Activated T-helper 1 cell treated with Interleukin-2 at 50 U/mL for 16 hours (primary cell): Measurements from ENCODE around the gene UFSP2.
"Not testable (repeated sequence)": the region's sequence is repeated elsewhere in the genome, so short reads cannot be mapped to it uniquely, and the experiment has no call there.

Source experiments
- DNase-seq: peaks from one replicate; pipeline ENCODE4 v3.0.0-alpha.2; 2020; ENCODE audit warnings: low read depth

The UFSP2 gene

DNA sequence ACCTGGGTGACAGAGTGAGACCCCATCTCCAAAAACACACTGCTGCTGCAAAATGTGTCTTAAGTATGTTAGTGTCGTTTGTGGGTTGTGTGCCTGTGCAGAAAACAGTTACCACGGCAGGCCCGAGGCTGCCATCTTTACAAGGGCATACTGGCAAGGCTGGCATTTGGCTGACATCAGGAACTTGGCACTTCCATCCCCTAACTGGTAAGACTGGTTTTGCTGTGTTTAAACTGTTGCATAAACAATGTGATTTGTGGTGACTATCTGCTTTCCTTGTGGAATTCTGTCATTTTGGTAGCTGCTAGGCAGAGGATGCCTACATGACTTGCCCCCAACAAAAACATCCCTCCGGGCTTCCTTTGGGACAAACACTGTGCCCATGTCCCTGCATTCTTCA, 42.3 kb downstream of the UFSP2 start:
- no peak for DNase-seq

DNA sequence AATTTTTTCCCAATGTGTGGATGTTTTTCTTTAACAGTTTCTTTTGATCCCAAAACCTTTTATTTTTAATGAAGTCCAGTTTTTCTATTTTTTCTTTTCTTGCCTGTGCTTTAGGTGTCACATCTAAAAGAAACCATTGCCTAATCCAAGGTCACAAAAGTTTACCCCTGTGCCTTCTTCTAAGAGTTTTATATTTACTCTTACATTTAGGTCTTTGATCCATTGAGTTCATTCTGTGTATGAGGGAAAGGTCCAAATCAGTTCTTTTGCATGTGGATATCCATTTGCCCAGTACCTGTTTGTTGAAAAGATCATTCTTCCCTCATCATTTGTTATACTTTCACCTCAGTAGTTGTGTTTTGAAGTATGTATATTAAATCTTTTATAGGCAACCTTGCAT, 43.0 kb downstream of the UFSP2 start:
- no peak for DNase-seq

DNA sequence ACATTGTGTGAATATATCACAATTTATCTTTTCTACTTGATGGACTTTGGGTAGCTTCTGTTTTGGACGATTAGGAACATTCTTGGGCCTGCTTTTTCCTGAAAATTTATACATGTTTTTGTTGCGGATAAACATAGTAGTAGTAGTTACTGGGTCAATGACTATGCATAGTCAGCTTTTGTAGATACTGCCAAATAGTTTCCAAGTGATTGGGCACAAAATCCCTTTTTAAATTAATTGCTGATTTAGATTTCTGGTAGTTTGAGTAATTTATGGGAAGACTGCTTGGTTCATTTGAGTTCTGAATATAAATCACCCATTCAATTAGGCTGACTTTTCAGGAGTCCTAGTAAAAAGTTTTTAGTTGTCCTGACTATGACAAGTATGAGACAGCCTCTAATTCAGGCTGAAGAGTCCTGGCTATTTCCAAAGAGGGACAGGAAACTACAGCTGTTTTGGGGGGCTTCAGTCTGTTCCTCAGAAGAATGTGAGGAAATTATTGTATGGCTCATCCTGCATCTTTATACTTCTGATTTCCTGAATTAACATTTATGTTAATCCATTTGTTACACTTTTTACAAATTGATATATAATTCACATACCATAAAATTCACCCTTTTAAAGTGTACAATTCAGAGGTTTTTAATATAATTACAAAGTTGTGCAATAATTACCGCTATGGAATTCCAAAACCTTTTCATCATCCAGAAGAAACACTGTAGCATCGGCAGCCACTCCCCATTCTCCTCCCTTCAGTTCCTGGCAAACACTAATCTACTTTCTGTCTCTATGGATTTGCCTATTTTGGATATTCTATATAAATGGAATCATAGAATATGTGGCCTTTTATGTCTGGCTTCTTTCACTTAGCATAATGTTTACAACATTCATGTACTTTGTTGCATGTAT, 44.2 kb downstream of the UFSP2 start:
- DNase-seq = no peak

DNA sequence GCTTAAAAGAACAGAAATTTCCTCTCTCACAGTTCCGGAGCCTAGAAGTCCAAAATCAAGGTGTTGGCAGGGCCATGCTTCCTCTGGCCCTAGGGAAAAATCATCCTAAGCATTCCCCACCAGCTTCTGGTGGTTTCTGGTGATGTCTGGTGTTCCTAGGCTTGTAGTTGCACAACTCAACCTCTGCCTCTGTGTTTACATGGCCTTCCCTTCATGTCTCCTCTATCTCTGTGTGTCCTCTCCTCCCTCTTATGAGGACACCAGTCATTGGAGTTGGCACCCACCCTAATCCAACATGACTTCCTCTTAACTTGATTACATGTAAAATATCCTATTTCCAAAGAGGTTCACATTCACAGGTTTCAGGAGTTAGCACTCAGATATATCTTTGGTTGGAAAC, 45.4 kb downstream of the UFSP2 start:
- no peak for DNase-seq

DNA sequence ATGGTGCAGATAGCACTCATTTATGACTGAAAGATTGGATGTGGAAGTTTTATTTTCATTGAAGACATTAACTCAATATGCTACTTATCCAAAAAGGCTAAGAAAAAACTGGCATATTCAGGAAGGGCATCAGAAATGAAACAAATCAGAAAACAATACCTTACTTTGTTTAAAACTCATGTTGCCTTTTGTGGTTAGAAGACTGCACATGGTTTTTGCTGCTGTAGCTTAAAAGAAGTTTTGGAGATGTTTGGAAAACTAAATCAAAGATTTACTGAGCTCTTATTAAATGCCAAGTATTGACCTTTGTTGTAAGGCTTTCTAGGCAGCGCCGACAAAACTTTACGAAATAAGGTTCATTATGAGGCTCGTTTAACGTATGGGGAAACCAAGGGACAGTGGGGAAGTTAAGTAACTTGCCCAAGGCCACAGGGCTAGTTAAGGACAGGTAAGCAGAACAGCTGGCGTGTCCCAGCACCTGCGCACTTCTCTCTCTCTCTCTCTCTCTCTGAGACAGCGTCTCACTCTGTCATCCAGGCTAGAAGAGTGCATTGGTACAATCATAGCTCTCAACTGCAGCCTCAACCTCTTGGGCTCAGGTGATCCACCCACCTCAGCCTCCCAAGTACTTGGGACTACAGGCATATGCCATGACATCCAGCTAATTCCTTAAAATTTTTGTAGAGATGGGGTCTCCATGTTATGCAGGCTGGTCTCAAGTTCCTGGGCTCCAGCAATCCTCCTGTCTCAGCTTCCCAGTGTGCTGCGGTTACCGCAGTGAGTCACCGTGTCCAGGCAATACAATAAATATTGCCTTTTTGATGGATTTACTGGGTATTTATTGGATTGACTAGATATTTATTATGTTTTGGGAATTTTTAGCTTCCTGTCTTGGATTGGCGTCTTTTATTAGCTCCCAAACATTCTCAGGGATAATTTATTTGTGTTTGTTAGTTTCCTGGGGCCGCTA, 46.2 kb downstream of the UFSP2 start:
- DNase-seq = no peak

DNA sequence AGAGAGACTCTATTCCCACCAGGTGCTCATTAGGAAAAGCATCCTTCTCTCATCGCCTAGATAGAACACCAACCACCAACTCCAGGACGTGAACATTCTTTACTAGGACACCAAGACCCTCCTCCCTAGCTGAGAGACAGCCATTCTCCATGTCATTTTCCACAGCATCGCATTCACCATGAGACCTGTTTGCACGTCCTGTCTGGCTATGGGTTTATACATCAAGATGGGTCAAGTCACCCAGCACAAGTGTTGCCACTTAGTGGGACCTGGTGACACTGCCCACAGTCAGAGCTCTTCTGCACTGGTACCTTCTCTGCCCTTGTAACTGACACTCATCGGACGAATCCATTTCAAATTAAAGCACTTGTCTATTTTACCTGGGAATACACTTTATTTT, 47.5 kb downstream of the UFSP2 start:
- DNase-seq = no peak

DNA sequence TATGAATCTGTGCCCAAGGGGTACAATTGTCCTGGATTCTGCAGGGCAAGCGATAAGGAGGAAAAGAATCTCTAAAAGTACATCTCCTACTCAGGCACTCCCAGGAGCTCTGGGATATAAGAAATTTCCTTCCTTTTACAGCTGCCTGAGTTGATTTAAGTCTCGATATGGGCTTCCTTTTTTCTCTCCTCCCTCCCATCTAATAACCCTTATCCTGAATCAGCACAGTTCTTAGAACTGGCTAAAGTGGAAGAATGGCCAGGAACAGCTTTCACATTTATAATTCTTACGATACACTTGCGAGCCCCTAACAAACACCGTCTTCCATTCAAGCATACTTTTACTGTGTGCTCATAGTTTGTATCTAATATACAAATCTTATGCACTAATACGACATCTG, 51.2 kb downstream of the UFSP2 start:
- DNase-seq = no peak

DNA sequence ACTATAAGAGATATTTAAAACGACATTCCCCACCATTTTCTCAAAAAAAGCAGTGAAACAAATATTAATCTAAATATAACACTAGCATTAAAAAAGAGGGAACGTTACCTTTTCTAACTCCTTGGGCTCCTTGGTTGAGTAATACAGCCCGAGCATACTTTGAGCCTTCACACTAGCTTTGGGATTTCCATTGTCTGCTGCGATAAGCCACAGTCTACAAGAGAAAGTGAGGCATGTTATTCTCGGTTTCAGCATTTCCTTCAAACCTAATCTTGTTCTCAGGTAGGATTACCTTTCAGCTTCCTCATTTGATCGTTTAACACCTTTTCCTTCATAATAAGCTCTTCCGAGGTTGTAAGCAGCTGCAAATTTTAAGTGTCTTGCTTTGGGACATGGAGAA, 51.7 kb downstream of the UFSP2 start:
- no peak for DNase-seq

DNA sequence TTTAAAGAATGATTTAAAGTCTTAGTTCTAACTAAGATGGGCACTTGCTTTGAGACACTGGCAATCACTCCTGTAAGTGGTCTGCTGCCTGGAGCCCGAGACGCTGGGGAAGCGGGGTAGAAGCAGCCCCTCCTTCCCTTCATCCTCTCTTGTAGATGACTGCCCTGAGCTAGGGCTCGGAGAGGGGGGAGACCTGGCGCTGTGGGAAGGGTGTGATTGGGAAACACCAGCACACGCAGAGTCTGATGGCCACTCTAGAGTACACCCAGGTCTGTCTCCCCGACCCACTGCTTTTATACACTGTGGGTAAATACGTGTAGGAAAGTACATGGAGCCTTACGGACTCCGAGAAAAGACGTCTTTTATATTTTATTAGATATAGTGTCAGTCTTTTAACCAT, 54.1 kb downstream of the UFSP2 start:
- no peak for DNase-seq

DNA sequence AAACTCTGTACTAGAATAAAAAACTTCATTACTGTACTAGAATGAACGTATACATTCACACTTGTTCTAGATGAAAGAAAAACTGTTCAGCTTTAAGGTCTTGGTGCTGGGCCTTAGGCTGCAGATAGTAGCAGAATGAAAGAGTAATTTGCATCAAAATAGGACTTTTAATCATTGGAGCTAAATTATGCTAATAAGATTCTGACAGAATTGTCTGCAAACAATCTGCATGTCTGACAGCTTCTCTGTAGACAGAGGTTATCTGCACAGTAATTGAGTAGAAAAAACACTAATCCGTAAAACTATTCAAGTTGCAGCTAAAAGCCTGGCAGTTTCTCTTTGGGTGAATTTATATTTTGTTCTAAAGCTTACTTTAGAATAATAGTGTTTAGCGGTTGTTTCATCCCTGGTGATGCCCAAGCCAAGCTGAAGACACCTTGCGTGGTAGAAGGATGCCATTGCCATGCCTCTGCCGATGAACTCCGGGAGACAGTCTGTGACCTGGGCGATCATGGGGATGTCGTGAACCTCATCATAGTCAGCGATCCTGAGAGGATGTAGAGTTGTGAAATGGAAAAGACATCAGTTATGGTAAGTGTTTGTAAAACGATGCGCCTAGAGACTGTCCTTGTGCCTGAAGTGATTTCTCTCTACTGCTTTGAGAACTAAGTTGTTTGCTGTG, 55.4 kb downstream of the UFSP2 start:
- no peak for DNase-seq

DNA sequence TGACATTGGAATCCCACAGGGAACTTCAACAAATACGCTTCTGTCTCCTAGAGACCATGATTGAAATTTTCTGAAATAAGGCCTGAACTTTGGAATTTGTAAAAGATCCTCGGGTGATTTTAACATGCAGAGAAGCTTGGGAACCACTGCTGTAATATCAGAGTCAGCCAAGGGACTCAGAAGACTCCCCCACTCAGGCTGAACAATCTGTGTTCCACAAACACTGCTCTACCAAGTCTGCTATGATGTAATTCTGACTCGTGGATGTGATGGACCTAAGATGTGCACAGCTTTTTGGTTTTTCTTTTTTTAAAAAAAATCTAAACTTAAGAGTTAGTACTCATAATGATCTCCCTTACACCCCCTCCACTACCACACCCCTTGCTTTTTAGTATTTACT, 56.0 kb downstream of the UFSP2 start:
- no peak for DNase-seq

DNA sequence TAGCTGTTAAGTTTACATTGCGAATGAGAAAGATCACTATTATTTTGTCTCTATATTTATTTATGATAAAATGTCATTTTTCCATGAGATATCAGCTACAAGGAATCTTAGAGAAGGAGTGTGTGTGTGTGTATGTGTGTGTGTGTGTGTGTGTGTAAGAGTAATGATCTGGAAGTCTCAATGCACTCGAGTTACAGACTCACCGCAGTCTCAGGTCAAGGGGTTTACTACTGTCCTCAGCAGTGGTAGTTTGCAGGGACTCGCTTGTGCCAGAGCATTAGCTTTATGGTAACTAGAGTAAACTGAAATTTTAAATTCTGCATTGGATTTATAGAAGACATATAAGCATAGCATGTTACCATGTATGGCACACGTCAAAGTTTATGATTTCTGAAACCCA, 60.9 kb downstream of the UFSP2 start:
- DNase-seq = no peak

DNA sequence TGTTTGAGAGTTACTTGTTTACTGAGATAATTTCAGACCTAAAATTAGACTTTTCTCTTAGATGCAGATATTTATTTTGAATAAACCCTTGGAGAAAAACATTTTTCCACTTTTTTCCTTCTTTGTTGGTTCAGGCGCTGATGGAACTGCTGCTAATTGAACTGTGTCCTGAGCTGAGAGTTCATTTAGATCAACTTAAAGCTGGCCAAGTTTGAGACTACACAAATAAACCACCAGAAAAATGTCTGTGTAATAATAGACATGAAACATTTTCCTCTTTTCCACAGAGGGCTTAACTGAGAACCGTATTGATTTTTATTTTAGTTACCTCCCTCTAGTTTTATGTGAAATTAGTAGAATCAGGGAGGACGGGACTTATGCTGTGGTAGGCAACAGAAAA, 62.5 kb downstream of the UFSP2 start:
- no peak for DNase-seq

DNA sequence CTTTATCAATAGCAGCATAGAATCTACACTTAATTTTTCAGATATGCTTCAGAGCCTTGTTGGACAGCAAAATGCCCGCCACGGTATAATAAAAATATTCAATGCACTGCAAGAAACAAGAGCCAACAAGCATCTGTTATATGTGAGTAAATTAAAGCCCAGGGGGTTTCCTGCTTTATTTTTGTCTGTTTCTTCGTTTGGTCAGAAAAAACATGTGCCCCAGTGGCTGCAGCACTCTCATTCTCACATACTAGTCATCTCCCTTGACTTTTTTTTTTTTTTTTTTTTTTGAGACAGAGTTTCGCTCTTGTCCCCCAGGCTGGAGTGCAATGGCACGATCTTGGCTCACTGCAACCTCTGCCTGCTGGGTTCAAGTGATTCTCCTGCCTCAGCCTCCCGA, 63.2 kb downstream of the UFSP2 start:
- DNase-seq = not testable (repeated sequence)

DNA sequence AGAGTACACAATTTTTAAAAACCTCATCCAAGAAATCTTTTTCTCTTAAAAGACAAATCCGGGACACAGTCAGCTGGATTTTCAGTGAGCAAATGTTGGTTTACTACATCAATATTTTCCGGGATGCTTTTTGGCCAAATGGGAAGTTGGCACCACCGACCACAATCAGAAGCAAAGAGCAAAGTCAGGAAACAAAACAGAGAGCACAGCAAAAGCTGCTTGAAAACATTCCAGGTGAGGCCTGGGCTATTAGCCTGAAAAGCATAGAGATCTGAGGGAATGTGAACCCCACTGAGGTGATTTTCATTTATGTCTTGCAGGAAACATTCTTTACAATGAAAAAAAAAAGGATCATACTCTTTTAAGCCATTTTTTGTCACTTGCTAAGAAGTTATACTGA, 63.9 kb downstream of the UFSP2 start:
- DNase-seq = no peak

DNA sequence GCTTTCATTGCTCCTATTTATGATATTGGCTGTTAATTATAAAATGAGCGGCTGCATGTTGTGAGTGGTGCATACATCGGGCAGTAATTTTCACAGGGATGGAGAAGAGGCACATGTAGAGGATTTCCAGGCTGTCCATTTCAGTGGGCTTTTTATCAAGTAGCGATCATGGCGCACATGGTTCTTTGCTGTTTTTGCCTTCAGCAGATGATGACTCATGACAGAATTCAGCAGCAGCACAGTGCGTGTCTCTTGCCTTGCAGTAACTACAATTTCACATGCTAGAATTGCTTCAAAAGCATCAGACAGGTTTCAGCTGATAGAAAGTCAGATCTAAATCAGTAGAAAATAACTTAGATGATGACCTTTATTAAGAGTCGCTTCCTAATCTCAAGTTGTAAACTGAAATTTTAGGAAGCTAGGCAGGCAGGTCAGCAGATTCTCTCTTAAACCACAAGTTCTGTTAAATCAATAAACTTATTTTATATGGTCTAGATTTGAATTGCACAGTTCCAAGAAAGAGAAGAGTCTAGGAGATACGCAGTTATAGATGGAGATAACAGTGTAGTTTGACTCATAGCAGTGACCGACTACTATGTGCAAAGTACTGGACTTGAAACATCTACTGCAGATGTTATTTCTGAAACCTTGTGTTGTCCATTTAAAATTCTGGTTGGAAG, 65.9 kb downstream of the UFSP2 start:
- DNase-seq = no peak

DNA sequence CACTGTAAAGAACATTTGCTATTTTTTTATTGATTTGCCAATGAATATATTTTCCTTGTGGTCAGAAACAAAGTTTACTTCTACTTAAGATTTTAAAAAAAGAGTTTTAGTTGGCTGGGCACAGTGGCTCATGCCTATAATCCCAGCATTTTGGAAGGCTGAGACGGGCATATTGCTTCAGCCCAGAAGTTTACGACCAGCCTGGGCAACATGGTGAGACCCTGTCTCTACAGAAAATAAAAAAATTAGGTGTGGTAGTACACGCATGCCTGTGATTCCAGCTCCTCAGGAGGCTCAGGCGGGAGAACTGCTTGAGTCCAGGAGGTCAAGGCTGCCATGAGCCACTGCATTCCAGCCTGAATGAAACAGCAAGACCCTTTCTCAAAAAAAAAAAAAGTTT, 66.8 kb downstream of the UFSP2 start:
- DNase-seq = no peak

DNA sequence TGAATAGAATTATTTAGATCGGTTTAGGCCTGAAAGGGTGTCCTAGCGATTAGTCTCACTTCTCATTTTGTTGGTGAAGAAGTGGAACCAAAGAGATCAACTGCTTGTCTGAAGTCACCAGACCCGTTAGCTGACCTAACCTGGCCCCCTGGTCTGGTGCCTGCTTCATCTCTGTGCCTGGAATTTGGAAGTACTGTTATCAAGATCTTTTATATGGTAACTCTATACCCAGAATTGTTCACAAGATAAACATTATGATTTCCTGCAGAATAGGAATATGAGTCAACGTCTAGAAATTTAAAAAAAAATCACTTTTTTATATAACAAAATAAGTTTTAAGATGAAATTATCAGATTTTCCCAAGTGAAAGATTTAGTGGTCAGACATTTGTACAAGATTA, 67.2 kb downstream of the UFSP2 start:
- no peak for DNase-seq

DNA sequence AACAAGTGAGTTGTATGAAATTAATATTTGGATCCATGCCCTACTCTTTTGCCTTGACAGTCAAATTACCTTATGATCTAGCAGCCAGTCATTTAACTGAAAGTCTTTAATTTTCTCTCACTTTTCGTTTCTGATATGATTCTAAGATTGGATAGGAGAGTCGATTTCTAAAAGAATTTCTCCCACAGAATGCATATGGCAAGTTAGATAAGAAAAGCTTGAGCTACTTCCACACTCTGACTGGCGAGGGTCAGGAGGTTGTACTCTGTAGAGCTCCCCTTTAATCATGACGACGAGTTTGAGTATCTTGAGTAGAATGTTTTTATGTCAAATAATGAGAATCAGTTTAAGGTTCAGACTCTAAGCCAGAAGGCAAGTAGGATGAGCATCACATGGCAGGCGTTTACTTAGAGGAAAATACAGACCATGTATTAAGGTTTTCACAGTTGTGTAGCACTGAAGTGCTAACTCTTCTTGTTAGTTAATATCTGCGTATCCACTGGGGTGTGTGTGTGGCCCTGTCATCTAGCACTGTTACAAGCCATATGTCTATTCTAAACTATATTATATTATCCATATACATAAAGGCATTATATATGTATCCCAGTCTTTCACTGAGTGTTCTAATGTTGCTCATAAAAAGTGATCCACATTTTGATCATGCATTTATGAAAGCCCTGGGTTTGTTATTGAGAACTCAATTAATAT, 67.9 kb downstream of the UFSP2 start:
- DNase-seq = no peak

DNA sequence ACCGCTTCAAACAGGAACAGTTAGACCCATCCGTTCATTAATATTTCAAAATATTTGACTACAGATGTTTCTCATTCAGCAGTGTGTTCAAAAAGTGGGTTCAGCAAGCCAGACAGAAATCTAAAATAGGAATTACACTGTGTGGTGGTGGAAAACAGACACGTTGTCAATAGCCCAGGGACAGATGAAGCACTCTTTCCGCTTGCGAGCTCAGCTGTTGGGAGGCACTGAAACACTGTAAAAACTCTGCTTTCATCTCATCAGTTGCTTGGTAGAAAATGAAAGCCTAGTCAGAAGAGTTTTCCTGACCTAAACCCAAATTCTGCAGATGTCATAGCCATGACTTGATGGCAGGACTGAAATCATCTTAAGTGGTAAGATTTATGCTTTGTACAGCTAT, 68.6 kb downstream of the UFSP2 start:
- DNase-seq = no peak

DNA sequence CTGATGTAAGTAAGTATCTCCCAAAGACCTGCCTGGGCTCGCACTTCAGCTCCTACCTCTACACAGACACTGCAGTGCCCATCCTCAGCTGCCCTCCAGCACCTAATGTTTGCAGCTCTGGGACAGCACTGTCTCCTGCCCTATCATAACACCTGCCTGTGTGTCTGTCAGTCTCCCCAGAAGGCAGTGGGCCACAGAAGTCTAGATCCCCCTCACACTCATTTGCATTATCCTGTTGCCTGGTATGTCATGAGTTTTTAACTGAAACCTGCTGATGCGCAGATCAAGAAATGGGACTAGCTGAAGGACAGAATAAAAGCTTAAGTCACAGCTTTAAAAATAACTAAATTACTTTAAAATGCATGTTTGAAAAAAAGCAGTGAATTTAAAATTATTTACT, 73.0 kb downstream of the UFSP2 start:
- DNase-seq = no peak
